HT1080 (cell line): ENCODE measurements around the gene OR10A6. TPM values are rescaled to one million over a fixed set of nuclear protein-coding genes. Genes with fewer than 3 reads are reported as not detected.

ENCODE experiments used
- DNase-seq: peaks from one replicate; pipeline ENCODE4 v3.0.0-alpha.2; 2015; ENCODE audit warnings: low read depth
- total RNA-seq: library from RNA; depleted of rRNA; stranded (reverse); fragments of >200 nt; shearing (Covaris generic); gene quantifications from 2 replicates; pipeline ENCODE4 v1.2.3, GENCODE V29; 2014

OR10A6 gene
- total RNA-seq, 1 experiment from 2014 or later, result 0.02 TPM

DNA sequence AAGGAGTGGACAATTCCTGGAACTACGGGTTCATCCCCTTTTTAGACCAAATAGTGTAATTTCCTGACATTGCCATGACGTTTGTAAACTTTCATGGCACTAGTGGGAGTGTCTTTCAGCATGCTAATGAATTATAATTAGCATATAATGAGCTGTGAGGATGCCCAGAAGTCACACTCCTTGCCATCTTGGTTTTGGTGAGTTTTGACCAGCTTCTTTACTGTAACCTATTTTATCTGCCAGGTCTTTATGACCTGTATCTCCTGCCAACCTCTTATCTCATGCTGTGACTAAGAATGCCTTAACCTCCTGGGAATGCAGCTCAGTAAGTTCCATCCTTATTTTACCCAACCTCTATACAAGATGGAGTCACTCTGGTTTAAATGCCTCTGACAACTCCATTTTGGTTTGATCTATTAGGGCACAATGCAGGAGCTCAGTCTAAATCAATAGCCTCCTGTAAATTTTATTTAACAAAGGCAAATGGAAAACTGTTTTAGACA is 20.7 kb downstream of the OR10A6 start:
- no peak for DNase-seq

DNA sequence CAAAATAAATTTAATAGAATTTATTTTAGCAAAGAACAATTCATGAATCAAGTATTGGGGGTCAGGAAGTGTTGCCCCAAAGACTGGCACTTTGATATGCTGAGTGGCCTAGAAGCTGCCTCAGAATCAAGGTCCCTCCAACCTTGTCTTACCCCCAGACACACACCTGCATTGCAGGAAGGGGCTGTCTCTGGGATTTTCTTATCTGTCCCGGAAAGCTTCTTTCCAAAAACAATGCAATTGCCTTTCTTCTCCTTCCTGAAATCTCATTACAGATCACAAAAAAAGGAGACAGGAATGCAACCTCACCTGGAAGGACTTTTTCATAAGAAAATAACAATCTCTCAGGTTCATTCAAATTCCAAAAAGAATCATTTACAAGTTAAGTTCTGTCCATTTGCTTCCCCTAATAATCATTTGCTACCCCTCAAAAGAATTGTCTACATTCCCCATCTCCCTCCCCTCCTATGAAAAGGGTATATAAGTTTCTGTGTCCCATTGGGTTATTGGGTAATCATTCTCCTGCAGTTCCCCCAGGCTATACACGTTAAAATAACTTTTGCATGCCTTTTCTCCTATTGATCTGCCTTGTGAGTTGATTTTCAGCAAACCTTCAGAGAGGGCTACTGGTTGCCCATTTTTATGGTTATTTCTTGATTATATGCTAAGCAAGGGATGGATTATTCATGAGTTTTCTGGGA is 21.3 kb downstream of the OR10A6 start:
- no peak for DNase-seq

GRCh38 chr11:7907121-7907520 is 23.9 kb downstream of the OR10A6 start:
- no peak for DNase-seq

- no peak for DNase-seq
Measured at GRCh38 chr11:7906481-7906880, 24.6 kb downstream of the OR10A6 start.

DNA sequence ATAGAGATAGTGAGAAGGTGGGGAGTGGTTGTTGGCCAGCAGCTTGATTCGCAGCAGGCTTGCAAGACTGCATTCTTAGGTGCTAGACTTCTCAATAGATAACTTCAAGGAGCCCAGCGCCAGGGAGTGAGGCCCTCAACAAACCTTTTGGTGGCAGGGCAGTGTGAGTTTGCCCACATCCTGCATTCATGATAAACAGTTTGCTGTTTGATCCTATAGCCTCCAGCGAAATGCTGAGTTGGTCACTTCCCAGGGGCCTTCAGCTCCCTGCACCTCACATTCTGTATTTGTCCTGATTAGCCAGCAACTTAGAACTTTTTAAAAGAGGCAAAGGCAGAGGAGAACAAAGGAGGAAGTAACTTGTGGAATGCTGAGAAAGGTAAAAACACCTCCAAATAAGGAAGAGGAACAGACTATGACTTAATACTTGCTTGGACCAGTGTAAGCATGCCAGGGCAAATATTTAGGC is 25.1 kb downstream of the OR10A6 start:
- peak; percentile 23 for DNase-seq

DNA sequence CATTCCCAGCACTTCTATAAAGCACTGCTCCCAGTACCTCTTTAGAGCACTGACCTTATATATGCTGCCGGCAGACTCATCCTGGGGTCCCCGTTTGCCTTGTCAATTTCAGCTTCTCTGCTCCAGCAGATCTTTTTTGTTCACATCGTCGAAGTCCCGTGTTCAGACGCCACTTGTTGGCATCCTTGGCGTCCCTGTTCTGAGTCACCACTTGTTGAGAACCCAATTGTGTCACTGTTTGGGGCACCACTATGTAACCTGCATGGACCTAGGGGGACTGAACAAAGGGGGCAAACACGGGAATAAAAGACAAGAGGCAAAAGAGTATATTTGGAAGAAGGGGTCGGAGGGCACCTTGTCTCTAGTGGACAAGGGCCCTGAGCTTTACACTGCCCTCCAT is 25.5 kb downstream of the OR10A6 start:
- DNase-seq, result no peak

GRCh38 chr11:7904917-7905316 is 26.2 kb downstream of the OR10A6 start:
- DNase-seq, result peak; percentile 11

DNA sequence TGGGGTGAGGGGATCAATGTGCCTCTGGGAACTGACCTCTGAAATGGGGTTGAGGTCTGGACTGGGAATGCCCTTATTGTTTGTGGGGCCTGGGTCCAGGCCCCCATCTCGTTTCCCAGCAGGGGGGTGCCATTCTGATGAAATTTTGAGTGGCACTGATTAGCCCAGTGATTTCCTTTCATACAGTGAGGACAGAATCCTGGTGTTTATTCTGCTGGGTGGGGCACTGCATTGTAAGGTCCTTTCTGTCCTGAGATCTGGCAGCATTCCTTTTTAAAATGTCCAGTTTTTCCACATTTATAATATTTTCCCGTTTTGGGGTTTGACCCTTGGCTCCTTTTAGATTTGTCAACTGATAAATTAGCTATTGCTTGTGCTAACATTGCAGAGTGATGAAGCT is 27.1 kb downstream of the OR10A6 start:
- no peak for DNase-seq

GRCh38 chr11:7901319-7901854 is 29.7 kb downstream of the OR10A6 start:
- no peak for DNase-seq

- no peak for DNase-seq
Measured at GRCh38 chr11:7900686-7901085, 30.4 kb downstream of the OR10A6 start.

DNA sequence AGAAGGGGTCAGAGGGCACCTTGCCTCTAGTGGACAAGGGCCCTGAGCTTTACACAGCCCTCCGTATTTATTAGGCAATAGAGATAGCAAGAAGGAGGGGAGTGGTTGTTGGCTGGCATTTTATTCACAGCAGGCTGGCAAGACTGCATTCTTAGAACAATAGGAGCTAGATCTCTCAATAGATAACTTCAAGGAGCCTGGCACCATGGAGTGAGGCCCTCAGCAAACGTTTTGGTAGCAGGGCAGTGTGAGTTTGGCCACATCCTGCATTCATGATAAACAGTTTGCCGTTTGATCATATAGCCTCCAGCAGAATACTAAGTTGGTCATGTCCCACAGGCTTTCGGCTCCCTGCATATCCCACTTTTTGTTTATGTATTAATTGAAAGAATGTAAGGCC is 31.6 kb downstream of the OR10A6 start:
- no peak for DNase-seq

- no peak for DNase-seq
Measured at GRCh38 chr11:7898666-7899283, 32.3 kb downstream of the OR10A6 start.

DNA sequence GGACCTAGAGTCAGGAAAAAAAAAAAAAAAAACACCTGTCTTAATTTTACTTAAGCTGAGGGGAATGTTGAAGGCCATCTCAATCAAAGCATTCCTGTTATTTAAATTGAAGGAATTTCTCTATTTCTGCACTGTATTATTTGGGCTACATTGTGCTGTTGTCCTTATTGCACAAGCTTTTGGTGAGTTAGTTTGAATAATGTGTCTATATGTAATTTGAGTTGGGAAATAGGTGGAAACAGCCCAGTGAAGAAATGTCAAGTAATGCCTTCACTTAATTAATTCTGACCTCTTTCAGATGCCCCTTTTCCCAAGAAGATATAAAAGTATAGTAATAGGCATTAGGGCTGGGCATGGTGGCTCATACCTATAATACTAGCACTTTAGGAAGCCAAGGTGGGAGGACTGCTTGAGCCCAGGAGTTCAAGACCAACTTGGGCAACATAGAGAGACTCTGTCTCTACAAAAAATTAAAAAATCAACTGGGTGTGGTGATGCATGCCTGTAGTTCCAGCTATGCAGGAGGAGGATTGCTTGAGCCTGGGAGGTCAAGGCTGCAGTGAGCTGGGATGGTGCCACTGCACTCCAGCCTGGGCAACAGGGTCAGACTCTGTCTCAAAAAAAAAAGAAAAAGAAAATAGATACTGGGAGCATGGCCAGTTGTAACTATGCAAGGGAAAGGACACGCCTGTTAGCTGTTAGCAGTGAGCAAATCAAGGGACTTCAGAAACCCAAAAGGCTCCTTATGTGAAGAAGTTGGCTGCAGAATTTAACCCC is 34.9 kb downstream of the OR10A6 start:
- no peak for DNase-seq

- no peak for DNase-seq
Measured at GRCh38 chr11:7894251-7894650, 36.8 kb downstream of the OR10A6 start.

DNA sequence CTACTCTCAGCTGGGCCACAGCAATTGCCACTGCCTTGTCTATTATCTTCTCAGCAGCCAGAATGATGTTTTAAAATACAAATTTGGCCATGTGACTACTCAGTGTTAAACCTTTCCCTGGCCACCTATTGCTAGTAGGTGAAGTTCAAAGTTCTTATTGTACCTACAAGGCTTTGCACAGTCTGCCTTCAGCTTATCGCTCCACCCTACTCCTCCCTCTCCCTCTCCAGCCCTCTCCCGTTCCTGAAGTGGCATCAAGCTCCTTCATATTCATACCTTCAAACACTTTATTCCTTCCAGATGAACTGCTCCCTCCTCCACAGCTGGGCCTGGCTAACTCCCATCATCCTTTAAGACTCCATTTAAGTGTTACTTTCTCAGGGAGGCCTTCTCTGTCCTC is 37.3 kb downstream of the OR10A6 start:
- no peak for DNase-seq

GRCh38 chr11:7892840-7893254 is 38.2 kb downstream of the OR10A6 start:
- peak; percentile 65 for DNase-seq

GRCh38 chr11:7892059-7892699 is 38.9 kb downstream of the OR10A6 start:
- peak; percentile 39 for DNase-seq

DNA sequence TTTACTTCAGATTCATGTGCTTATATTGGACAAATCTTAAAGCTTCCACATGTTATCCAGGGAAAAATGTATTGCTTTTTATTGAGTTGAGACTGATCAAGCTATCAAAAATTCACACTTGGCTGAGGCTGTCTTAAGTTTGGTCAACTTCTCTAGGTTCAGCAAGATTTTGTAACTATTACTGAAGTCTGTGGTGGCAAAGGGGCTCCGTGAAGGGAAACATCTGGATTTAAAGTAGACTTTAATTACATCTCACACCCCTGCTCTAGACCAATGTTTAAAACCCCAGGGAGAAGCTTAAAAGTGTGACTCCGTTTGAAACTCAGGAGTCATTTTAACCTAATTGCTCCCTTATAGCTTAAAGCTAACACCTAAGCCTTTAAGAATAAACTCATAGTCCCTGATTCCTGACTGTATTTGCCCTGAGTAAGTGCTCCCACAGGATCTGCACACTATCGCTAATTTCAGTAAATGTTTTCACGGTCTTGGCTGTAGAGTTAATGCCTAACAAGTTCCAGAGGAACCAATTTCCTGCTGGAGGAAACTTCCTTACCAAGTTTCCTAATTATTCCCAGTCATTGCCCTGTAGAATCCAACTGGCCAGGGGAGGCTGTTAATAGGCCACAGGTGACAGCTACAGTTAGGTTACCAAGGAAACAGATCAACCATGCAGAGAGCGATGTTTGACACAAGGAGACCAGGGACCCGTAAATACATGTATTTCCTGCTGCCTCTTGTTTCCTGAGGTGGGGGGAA is 40.5 kb downstream of the OR10A6 start:
- no peak for DNase-seq

DNA sequence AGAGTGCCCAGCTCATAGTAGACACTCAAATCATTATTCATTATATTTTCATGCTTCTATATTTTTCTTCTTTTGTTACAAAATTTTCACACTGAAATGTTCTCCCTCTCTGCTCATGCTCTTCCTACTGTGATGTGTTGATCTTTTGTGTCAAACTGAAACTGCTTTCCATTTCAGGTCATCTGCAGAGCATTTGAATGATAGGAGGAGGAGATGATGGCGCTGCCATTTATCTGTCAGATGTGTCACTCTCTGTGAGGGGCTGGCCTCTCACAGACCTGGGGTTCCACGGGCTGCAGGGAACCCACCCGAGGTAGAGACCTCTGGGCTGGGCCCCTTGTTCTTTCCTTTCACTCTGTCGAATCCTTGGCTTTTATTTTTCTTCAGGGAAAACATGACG is 41.1 kb downstream of the OR10A6 start:
- no peak for DNase-seq

DNA sequence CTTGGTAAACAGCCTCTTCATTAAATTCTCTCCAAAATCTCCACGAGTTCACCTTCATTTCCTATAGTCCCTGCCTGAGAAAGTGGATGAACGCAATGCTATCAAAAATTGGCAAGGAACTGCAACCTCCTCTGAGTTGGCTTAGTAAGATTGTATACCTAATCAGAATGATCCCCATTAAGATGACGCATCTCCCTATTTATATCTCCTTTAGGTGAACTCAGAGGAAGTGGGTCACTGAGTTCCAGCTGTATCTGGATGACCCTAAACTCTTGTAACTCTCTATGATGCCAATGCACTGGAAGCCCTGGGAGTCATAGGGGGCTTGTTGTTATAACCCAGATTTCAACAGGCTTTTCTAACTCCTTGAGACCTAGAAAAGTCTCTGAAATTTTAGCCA is 48.2 kb downstream of the OR10A6 start:
- peak; percentile 25 for DNase-seq
